GM12874 (cell line): ENCODE measurements around the gene LRRC51.

Source experiments
- TF ChIP-seq, protein P1 (sequence below): IDR thresholded peaks from 2 replicates; pipeline ENCODE4 v1.5.1; 2011; ENCODE audit warnings: low read depth, mild to moderate bottlenecking, control low read depth, low read length, moderate library complexity; ENCODE audit not compliant: insufficient read depth

Gene LRRC51, protein sequence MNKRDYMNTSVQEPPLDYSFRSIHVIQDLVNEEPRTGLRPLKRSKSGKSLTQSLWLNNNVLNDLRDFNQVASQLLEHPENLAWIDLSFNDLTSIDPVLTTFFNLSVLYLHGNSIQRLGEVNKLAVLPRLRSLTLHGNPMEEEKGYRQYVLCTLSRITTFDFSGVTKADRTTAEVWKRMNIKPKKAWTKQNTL

DNA sequence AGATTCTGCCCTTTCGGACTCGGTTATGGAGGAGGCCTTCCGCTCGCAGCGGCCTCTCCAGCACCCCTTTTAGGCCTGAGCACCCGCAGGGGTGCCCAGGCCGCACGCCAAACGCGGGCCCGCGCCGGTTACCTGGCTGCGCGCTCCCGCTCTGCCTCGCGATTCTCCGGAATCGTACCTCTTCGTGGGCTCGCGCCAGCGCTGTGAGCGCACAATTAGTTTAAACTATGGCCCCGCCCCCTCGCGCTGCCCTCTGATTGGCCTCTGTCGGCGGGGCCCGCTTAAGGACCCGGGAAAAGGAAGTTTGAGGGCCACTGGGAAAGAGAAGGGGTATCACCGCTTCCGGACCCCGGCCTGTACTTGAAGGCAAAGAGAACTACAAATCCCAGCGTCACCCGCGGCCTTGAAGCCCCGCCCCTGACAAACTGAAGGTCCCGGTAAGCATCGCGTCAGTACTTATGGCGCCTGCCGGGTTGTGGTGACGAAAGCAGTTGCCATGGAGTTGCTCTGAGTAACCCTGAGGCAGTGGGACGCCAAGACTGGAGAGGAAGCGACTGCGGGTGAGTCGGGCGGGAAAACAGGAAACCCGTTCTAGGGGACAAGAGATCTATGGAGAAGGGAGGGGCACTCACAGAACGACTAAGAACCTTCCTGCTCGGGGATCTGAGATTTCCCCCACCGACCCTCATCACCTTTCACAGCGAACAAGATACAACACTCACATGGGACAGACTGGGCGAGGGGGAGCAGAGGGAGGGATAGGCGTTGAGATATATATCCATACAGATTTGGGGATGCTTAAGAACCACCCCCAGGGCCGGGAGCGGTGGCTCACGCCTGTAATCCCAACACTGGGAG is at the start of gene LRRC51, which contains the start of gene NUMA1:
Gene LRRC51, plus strand, starts transcription at position 525 of the 858 bp plus-strand sequence. CDS start 8,234 bp downstream, outside the sequence.
Gene NUMA1, minus strand, starts transcription at position 217 of the 858 bp plus-strand sequence. CDS start 44,599 bp downstream, outside the sequence.
- TF ChIP-seq, protein P1, sequence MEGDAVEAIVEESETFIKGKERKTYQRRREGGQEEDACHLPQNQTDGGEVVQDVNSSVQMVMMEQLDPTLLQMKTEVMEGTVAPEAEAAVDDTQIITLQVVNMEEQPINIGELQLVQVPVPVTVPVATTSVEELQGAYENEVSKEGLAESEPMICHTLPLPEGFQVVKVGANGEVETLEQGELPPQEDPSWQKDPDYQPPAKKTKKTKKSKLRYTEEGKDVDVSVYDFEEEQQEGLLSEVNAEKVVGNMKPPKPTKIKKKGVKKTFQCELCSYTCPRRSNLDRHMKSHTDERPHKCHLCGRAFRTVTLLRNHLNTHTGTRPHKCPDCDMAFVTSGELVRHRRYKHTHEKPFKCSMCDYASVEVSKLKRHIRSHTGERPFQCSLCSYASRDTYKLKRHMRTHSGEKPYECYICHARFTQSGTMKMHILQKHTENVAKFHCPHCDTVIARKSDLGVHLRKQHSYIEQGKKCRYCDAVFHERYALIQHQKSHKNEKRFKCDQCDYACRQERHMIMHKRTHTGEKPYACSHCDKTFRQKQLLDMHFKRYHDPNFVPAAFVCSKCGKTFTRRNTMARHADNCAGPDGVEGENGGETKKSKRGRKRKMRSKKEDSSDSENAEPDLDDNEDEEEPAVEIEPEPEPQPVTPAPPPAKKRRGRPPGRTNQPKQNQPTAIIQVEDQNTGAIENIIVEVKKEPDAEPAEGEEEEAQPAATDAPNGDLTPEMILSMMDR, result no peak

DNA sequence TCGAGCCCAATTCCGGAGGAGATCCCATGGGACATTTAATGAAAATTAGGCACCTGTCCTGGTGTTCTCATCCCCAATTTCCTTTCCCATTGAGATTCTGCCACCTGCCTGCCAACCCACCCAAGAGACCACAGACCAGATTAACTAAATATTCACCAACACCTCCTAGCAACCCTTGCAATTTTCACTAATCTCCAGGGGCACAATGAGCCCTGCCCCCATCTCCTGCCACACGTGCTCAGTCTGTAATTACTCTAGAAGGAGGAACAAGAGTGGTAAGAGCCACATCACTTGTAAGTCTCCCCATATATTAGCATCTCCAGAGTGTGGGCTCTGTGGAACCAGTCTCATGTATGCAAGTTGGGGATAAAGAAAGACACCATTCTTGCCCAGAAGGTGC is 44.0 kb upstream of the LRRC51 start:
- TF ChIP-seq, protein P1, result no peak

DNA sequence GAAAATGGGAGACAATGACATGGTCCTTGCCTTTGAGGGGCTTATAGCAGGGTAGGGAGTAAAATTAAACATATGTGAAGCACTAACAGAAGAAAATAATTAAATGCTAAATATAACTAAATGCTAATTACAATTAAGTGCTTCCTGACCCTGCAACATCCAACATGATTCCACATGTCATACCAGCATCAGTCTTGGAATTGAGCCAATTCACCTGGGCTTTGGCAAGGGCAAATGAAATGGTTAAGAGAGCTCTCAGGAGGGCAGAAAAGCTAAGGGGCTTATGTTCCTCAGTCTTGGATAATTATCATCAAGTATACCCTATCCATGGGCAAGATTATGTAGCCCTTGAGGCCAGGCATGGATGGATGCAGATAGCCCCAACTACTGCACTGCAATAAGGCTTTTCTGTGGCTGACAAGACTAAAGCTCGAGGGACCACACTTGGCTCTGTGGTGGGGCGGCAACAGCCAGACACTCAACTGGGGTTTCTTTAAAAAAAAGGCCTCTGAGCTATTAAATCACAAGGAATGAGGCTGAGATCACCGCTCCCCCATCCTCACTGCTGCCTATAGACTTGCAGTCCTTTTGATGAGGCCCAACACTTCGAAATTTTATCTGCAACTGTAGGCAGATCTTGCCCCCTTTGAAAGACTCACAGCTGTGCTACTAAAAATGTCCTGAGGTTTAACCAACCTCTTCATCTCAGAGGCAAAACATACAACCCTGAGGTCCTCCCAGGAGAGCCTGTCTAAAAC is 42.9 kb upstream of the LRRC51 start:
- TF ChIP-seq, protein P1, result no peak

DNA sequence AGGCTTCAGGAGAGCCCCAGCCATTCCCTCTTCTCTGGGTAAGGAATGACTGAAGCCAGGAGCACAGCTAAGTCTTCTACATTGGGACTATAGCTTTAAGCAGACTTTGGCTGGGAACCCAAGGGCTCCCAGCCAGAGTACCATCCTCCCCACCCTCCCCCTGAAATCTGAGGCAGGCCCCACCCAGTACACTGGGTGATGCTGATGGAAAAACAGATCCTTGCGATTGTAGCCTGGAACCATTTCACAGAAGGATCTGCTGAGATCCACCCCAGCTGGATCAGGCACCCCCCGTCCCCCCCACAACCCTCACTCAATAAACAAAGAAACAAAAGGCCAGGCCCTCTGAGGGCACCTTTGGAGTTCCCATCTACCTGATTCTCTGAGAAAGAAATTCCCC is 42.2 kb upstream of the LRRC51 start:
- TF ChIP-seq, protein P1, result no peak

DNA sequence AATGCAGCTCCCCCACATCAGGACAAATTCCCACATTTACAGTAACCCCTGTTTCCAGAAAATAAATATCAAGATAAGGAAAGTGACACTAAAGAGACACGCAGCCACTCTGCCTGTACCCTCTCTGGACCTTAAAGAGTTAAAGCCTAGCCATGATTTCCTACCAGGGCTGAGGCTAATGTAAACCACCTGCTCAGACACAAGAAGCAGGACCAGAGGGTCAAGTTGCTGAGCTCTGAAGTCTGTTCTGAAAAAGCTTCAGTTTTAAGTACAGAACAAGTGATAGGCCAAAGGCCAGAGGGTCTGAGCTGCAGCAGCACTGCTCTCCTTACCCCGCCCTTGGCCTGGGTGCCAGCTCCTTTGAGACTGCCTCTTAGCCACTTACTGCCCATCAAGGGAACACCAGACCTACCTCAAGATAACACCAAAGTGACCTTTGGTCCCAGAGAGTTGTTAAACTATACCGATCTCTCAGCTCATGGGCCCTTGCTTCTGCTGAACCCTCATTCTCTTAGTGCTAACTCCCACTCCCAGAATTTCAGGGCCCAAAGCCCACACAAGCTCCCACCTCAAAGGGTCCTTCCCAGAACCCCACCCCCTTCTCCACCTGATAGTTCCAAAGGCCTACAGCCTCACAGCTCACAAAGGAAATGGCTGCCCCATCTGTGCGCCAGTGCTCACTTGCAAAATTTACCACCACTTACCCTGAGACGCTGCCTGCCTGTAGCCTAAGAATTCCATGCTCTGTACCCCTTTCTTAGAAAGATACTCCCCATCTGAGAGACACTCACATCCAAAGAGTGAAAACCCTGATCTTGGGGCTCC is 41.4 kb upstream of the LRRC51 start:
- TF ChIP-seq, protein P1, result no peak

DNA sequence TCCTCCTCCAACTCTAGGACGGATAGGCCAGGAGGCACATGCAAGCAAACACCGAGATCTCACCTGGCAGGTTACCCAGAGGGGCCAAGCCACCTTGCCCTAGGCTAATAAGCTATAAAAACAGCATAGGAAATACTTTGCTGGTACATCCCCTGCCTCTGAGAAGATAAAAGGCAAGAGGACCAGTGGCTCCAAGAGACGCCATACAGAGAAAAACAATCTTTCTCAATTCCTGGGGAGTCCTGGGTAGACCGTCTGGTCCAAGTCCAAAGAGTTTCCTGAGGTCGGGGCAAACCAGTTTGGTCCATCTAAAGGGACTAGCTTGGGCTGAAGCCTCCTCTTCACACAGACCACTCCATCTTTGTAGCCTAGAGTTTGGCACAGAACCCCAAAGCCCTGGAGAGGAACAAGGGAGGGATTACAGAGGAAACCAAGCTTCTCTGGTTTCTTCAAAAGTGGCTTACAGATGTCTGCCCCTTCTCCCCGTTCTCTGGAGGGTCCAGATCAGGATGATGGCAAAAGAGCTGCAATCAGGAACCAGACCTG is 40.7 kb upstream of the LRRC51 start:
- TF ChIP-seq, protein P1, result no peak
